Stomach smooth muscle (tissue), 2 donors: Measurements from ENCODE around the gene ZNF800.

Experiments
- H3K27ac ChIP-seq: one replicate; pipeline ENCODE4 v1.7.0; 2013; ENCODE audit warnings: mild to moderate bottlenecking, low read length, inconsistent platforms
- H3K27me3 ChIP-seq, 2 donors: one replicate each; pipeline ENCODE4 v1.7.0; 2013; ENCODE audit warnings: low read length in 2 of 2; ENCODE audit not compliant: insufficient read depth in 2 of 2, control insufficient read depth in 1 of 2
- H3K36me3 ChIP-seq, 2 donors: one replicate each; pipeline ENCODE4 v1.7.0; 2013; ENCODE audit warnings: low read length in 2 of 2; ENCODE audit not compliant: control insufficient read depth in 2 of 2, insufficient read depth in 2 of 2
- H3K4me1 ChIP-seq: one replicate; pipeline ENCODE4 v1.7.0; 2013; ENCODE audit warnings: low read length; ENCODE audit not compliant: control insufficient read depth, insufficient read depth
- H3K4me3 ChIP-seq, 2 donors: one replicate each; pipeline ENCODE4 v1.7.0; 2013; ENCODE audit warnings: low read length in 2 of 2
- H3K9ac ChIP-seq, 2 donors: one replicate each; pipeline ENCODE4 v1.7.0; 2013; ENCODE audit warnings: low read length in 2 of 2, mild to moderate bottlenecking in 1 of 2
- H3K9me3 ChIP-seq, 2 donors: one replicate each; pipeline ENCODE4 v1.7.0; 2013; ENCODE audit warnings: low read length in 2 of 2; ENCODE audit not compliant: control insufficient read depth in 2 of 2
- donor health status: healthy.
- donor health status: Pancreatic carcinoma.

Gene ZNF800

GRCh38 chr7:127375631-127376030 is 16.9 kb downstream of the ZNF800 start:
- Histone ChIP-seq H3K36me3 (peaks cover 0 to 16% of the 10 kb centered on the region in 2 donors), H3K4me1 (no peaks in the 10 kb centered on the region), H3K27ac (no peak overlapping the region), H3K4me3 (no peak overlapping the region), H3K9me3 (no peaks in the 10 kb centered on the region), H3K9ac (no peak overlapping the region), H3K27me3 (no peaks in the 10 kb centered on the region)

DNA sequence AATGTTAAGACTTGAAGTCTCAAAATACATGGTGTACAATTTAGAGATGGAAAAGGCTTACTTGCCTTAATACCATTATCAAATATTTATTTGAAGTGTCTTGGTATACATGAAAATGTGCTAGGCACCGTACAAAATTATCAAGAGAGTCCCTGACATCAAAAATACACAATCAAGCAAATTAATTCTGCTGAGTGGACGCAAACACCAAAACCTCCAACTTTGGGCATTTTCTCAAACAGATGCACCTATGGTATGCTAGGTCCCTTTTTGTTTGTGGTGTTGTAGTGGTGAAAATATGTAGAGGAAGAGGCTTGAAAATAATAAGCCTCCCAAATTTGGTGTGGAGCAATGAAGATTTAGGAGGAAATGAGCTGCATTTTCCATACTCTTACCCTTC is 24.8 kb downstream of the ZNF800 start:
- H3K9me3 ChIP-seq, result no peaks in the 10 kb centered on the region
- no peak overlapping the region for H3K9ac ChIP-seq
- no peaks in the 10 kb centered on the region for H3K4me1 ChIP-seq
- no peaks in the 10 kb centered on the region for H3K36me3 ChIP-seq
- H3K27me3 ChIP-seq, result no peaks in the 10 kb centered on the region
- H3K27ac ChIP-seq, result no peak overlapping the region
- no peak overlapping the region for H3K4me3 ChIP-seq

DNA sequence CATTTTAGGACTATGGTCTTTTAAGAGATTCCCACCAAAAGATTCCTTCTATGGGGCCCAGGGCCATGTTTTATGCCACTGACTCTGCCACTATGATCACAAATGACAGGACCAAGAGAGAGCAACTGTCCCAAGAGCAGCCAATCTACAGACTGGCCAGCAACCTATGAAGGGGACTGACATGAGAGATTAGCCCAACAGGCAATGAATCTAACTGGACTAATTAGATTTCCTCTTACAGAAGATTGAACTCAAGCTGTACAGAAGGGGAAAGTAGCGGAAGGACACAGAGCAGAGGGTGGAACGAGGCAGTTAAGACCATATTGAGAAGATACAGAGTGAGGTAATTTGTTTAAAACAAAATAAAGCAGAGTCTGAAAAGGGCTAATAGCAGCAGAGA is 25.8 kb downstream of the ZNF800 start:
- Histone ChIP-seq H3K36me3 (no peaks in the 10 kb centered on the region), H3K9ac (no peak overlapping the region), H3K27ac (no peak overlapping the region)

GRCh38 chr7:127365957-127366315 is 26.6 kb downstream of the ZNF800 start:
- H3K9me3 ChIP-seq, result no peaks in the 10 kb centered on the region
- no peak overlapping the region for H3K9ac ChIP-seq
- peaks cover 1 to 3% of the 10 kb centered on the region in 2 donors for H3K36me3 ChIP-seq
- H3K4me3 ChIP-seq, result no peak overlapping the region
- H3K27ac ChIP-seq, result no peak overlapping the region
- H3K4me1 ChIP-seq, result no peaks in the 10 kb centered on the region
- no peaks in the 10 kb centered on the region for H3K27me3 ChIP-seq

More for the DNA sequence above, 25.8 kb downstream of the ZNF800 start:
- Histone ChIP-seq H3K9me3 (no peaks in the 10 kb centered on the region), H3K27me3 (no peaks in the 10 kb centered on the region), H3K4me3 (no peak overlapping the region), H3K4me1 (no peaks in the 10 kb centered on the region)

DNA sequence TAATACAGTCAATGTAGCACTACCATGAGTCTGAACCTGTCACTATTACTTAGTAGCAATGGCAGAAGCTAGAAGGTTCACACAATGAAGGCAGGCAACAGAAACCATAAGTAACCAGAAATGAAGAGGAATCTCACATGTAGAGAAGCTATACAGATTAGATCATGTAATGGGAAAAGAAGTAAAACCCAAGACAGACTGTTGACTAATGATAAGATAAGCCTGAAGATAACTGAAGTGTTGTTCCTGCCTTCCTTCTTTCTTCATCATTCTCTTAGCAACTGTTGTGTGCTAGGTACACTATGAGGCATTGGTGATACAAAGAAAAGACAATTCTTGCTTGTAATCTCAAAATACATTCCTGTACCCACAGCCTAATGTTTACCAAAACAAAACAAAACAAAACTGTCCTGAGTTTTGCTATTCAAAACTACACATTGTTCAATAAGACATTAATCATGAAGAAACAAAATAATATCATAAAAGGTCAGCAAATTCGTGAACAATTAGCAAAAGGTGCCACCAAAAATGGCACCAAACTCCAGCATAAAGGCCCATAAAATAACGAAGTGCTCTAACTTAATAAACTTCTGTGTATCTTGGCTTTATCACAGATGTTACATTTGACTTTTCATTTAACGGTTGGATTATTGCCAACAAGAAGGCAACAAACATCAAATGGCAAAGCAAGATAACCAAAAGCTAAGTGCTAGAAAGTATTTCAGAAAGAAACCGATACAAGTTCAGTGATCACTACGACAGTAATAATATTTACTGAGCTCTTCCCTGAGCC is 27.1 kb downstream of the ZNF800 start:
- H3K36me3 ChIP-seq, result peaks cover 4 to 7% of the 10 kb centered on the region in 2 donors
- no peaks in the 10 kb centered on the region for H3K4me1 ChIP-seq
- H3K9me3 ChIP-seq, result no peaks in the 10 kb centered on the region
- no peak overlapping the region for H3K4me3 ChIP-seq
- no peaks in the 10 kb centered on the region for H3K27me3 ChIP-seq
- H3K27ac ChIP-seq, result no peak overlapping the region
- H3K9ac ChIP-seq, result no peak overlapping the region

GRCh38 chr7:127362364-127363027 is 30.0 kb downstream of the ZNF800 start:
- H3K27ac ChIP-seq, result no peak overlapping the region
- H3K27me3 ChIP-seq, result no peaks in the 10 kb centered on the region
- H3K4me1 ChIP-seq, result no peaks in the 10 kb centered on the region
- H3K36me3 ChIP-seq, result peaks cover 4 to 7% of the 10 kb centered on the region in 2 donors
- no peak overlapping the region for H3K4me3 ChIP-seq
- no peaks in the 10 kb centered on the region for H3K9me3 ChIP-seq
- no peak overlapping the region for H3K9ac ChIP-seq

GRCh38 chr7:127361736-127362135 is 30.8 kb downstream of the ZNF800 start:
- no peak overlapping the region for H3K9ac ChIP-seq

DNA sequence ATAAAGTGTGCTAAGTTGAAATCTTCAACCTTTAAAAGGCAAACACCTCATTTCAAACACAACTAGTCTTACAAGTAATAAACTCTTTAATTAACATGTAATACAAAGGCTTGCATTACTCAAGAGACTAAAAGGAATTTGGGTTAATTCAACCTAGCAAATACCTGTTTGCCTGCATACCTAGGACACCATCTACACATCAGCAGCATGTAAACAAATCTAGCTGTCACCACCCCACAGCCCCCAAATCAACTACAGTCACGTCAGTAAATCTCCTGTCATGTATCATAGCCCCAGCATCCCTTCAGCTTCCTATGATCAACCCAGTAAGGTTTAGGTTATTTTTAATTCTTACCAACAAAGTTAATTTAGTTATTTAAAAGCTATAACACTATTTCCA is 33.5 kb downstream of the ZNF800 start:
- H3K4me3 ChIP-seq, result no peak overlapping the region
- H3K4me1 ChIP-seq, result no peaks in the 10 kb centered on the region
- no peaks in the 10 kb centered on the region for H3K9me3 ChIP-seq
- H3K27ac ChIP-seq, result no peak overlapping the region
- no peaks in the 10 kb centered on the region for H3K27me3 ChIP-seq
- H3K36me3 ChIP-seq, result peaks cover 4 to 7% of the 10 kb centered on the region in 2 donors
- H3K9ac ChIP-seq, result no peak overlapping the region

More at GRCh38 chr7:127361736-127362135, 30.8 kb downstream of the ZNF800 start:
- Histone ChIP-seq H3K4me3 (no peak overlapping the region), H3K36me3 (peaks cover 4 to 7% of the 10 kb centered on the region in 2 donors), H3K27me3 (no peaks in the 10 kb centered on the region), H3K9me3 (no peaks in the 10 kb centered on the region), H3K27ac (no peak overlapping the region), H3K4me1 (no peaks in the 10 kb centered on the region)

GRCh38 chr7:127353897-127354296 is 38.6 kb downstream of the ZNF800 start:
- H3K9me3 ChIP-seq, result no peaks in the 10 kb centered on the region
- no peaks in the 10 kb centered on the region for H3K4me1 ChIP-seq
- H3K36me3 ChIP-seq, result peaks cover 0 to 3% of the 10 kb centered on the region in 2 donors
- no peaks in the 10 kb centered on the region for H3K27me3 ChIP-seq
- H3K4me3 ChIP-seq, result no peak overlapping the region
- H3K27ac ChIP-seq, result no peak overlapping the region
- H3K9ac ChIP-seq, result no peak overlapping the region

DNA sequence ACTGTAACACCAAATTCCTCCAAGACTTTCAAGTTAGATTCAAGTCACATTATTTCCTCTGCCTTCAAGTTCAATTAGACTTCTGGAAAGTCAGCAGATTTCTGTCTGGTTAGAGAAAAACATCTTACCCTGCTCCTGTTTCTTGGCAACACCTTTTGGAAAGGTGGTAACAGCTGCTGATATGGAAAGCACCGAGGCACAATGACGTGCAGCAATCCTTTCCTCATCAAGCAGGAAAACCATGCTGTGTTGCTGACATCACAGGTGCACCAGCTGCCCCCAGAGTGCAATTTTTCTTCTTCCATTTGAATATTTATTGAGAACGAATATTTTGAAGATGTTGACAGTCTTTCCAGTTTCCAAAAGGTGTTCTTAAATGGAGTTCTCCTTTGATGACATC is 41.9 kb downstream of the ZNF800 start:
- H3K27me3 ChIP-seq, result no peaks in the 10 kb centered on the region
- no peaks in the 10 kb centered on the region for H3K4me1 ChIP-seq
- H3K36me3 ChIP-seq, result peaks cover 0 to 3% of the 10 kb centered on the region in 2 donors
- no peak overlapping the region for H3K9ac ChIP-seq
- H3K27ac ChIP-seq, result no peak overlapping the region
- H3K4me3 ChIP-seq, result no peak overlapping the region
- no peaks in the 10 kb centered on the region for H3K9me3 ChIP-seq

- Histone ChIP-seq H3K27ac (no peak overlapping the region), H3K36me3 (peaks cover 0 to 3% of the 10 kb centered on the region in 2 donors), H3K4me1 (no peaks in the 10 kb centered on the region), H3K27me3 (no peaks in the 10 kb centered on the region), H3K9me3 (no peaks in the 10 kb centered on the region), H3K9ac (no peak overlapping the region), H3K4me3 (no peak overlapping the region)
Observed at GRCh38 chr7:127349881-127350280, 42.6 kb downstream of the ZNF800 start.
